ENCODE measurements around the gene FHOD3. TPM values are rescaled to one million over a fixed set of nuclear protein-coding genes. Genes with fewer than 3 reads are reported as not detected.

FHOD3 gene
- total RNA-seq, 2 donors from 2014 or later: not detected

DNA sequence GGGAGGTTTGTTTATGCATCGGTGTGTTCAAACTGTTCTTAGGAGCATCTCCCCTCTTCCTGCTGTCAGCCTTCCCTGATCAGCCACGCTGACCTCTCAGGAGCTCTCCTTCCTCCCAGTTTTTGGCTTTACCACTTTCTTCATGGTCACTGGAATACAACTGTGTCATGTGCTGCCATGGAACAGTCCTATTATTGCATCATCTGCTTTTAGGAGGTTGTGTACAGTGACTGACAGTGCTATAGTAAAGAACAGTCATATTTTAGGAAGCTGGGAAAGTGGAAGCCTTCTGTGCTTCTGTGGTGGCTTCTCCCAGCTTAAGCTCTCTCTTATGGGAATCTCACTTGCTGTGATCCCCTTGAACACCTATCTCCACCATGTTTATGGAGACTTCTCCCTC, 365.8 kb downstream of the FHOD3 start:
- H3K27ac Mint-ChIP-seq: no peak overlapping the region
- DNase-seq (ENCODE audit: low spot score) (no peak), ATAC-seq (no peak)
- no peaks in the 10 kb centered on the region for H3K4me1 Mint-ChIP-seq (ENCODE audit: low read depth in 2 of 2)
- H3K9me3 Mint-ChIP-seq: no peaks in the 10 kb centered on the region
- H3K4me3 Mint-ChIP-seq: no peak overlapping the region
- peaks cover 0 to 3% of the 10 kb centered on the region in 2 donors for H3K27me3 Mint-ChIP-seq
- H3K36me3 Mint-ChIP-seq: no peaks in the 10 kb centered on the region

- H3K4me3 Mint-ChIP-seq: no peak overlapping the region
- DNase-seq (ENCODE audit: low spot score) (no peak), ATAC-seq (peak in 1 of 2 donors; percentile 32)
- H3K4me1 Mint-ChIP-seq (ENCODE audit: low read depth in 2 of 2): no peaks in the 10 kb centered on the region
- H3K9me3 Mint-ChIP-seq: no peaks in the 10 kb centered on the region
- no peak overlapping the region for H3K27ac Mint-ChIP-seq
- H3K36me3 Mint-ChIP-seq: no peaks in the 10 kb centered on the region
- H3K27me3 Mint-ChIP-seq: peaks cover 5 to 17% of the 10 kb centered on the region in 2 donors
Observed at GRCh38 chr18:36665952-36666351, 368.4 kb downstream of the FHOD3 start.

- peaks cover 10 to 28% of the 10 kb centered on the region in 2 donors for H3K27me3 Mint-ChIP-seq
- DNase-seq (ENCODE audit: low spot score) (no peak), ATAC-seq (no peak)
- no peaks in the 10 kb centered on the region for H3K4me1 Mint-ChIP-seq (ENCODE audit: low read depth in 2 of 2)
- H3K36me3 Mint-ChIP-seq: no peaks in the 10 kb centered on the region
- H3K27ac Mint-ChIP-seq: no peak overlapping the region
- no peak overlapping the region for H3K4me3 Mint-ChIP-seq
- H3K9me3 Mint-ChIP-seq: no peaks in the 10 kb centered on the region
Observed at GRCh38 chr18:36667811-36668210, 370.3 kb downstream of the FHOD3 start.

DNA sequence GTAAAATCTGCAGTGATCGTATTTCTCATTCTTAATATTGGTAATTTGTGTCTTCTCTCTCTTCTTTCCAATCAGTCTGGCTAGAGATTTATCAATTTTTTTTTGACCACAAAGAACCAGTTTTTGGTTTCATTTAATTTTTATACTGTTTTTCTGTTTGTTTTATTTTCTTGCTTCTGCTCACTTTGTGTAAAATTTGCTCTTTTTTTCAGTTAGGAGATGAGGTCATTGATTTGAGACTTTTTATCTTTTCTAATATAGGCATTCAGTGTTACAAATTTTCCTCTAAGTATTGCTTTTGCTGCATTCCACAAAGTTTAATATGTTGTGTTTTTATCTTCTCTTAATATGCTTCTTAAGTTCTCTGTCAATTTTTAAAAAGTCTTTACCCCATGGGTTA, 370.8 kb downstream of the FHOD3 start:
- H3K9me3 Mint-ChIP-seq: no peaks in the 10 kb centered on the region
- no peak overlapping the region for H3K27ac Mint-ChIP-seq
- H3K4me3 Mint-ChIP-seq: no peak overlapping the region
- peaks cover 10 to 28% of the 10 kb centered on the region in 2 donors for H3K27me3 Mint-ChIP-seq
- no peaks in the 10 kb centered on the region for H3K4me1 Mint-ChIP-seq (ENCODE audit: low read depth in 2 of 2)
- no peaks in the 10 kb centered on the region for H3K36me3 Mint-ChIP-seq
- ATAC-seq (no peak), DNase-seq (ENCODE audit: low spot score) (no peak)

GRCh38 chr18:36672437-36673344, 375.2 kb downstream of the FHOD3 start:
- no peaks in the 10 kb centered on the region for H3K4me1 Mint-ChIP-seq (ENCODE audit: low read depth in 2 of 2)
- H3K27ac Mint-ChIP-seq: no peak overlapping the region
- DNase-seq (ENCODE audit: low spot score) (no peak), ATAC-seq (no peak)
- peaks cover 13 to 28% of the 10 kb centered on the region in 2 donors for H3K27me3 Mint-ChIP-seq
- no peaks in the 10 kb centered on the region for H3K36me3 Mint-ChIP-seq
- no peak overlapping the region for H3K4me3 Mint-ChIP-seq
- H3K9me3 Mint-ChIP-seq: no peaks in the 10 kb centered on the region

GRCh38 chr18:36673452-36673851, 375.9 kb downstream of the FHOD3 start:
- H3K4me1 Mint-ChIP-seq (ENCODE audit: low read depth in 2 of 2): no peaks in the 10 kb centered on the region
- H3K27ac Mint-ChIP-seq: no peak overlapping the region
- H3K27me3 Mint-ChIP-seq: peaks cover 13 to 27% of the 10 kb centered on the region in 2 donors
- H3K36me3 Mint-ChIP-seq: no peaks in the 10 kb centered on the region
- no peak overlapping the region for H3K4me3 Mint-ChIP-seq
- DNase-seq (ENCODE audit: low spot score): no peak
- ATAC-seq: no peak
- no peaks in the 10 kb centered on the region for H3K9me3 Mint-ChIP-seq

- no peaks in the 10 kb centered on the region for H3K4me1 Mint-ChIP-seq (ENCODE audit: low read depth in 2 of 2)
- no peaks in the 10 kb centered on the region for H3K36me3 Mint-ChIP-seq
- no peak for ATAC-seq
- H3K27ac Mint-ChIP-seq: no peak overlapping the region
- DNase-seq (ENCODE audit: low spot score): no peak
- H3K27me3 Mint-ChIP-seq: peaks cover 10 to 19% of the 10 kb centered on the region in 2 donors
- no peaks in the 10 kb centered on the region for H3K9me3 Mint-ChIP-seq
- H3K4me3 Mint-ChIP-seq: no peak overlapping the region
Observed at GRCh38 chr18:36675076-36675475, 377.6 kb downstream of the FHOD3 start.

DNA sequence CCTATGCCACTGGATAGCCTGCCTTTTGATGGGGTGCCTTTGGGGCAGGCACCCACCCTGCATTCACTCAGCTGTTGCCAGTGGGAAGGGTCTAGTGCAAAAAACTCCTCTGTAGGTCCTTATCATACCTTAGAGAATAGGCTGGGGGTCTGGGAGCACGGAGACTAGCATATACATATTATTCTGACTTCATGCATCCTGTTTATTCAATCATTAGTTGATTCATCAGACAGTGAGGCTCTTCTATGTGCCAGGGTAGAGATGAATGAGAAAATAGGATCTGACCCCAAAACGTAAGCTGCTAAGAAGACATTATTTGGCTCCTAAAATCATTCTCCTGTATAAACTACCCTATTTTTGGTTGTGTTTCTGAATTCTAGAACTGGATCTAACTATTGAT, 378.0 kb downstream of the FHOD3 start:
- peaks cover 8 to 15% of the 10 kb centered on the region in 2 donors for H3K27me3 Mint-ChIP-seq
- H3K36me3 Mint-ChIP-seq: no peaks in the 10 kb centered on the region
- DNase-seq (ENCODE audit: low spot score) (no peak), ATAC-seq (no peak)
- no peaks in the 10 kb centered on the region for H3K4me1 Mint-ChIP-seq (ENCODE audit: low read depth in 2 of 2)
- H3K9me3 Mint-ChIP-seq: no peaks in the 10 kb centered on the region
- no peak overlapping the region for H3K27ac Mint-ChIP-seq
- no peak overlapping the region for H3K4me3 Mint-ChIP-seq

DNA sequence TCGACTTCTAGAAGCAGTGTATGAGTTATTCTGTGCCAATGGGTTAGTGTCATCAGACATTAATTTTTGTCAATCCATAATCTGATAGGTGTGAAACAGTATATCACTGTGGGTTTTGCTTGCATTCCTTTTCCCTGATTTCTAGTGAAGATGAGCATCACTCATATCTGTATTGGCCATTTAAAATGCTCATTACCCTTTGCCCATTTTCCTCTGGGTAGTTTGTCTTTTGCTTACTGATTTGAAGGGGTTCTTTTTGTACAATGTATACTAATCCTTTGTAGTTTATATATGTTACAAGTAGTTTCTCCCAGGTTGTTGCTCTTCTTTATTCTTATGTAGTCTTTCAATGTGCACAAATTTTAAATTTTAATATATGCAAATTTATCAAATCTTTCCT, 379.1 kb downstream of the FHOD3 start:
- ATAC-seq (no peak), DNase-seq (ENCODE audit: low spot score) (no peak)
- peaks cover 4 to 9% of the 10 kb centered on the region in 2 donors for H3K27me3 Mint-ChIP-seq
- H3K4me1 Mint-ChIP-seq (ENCODE audit: low read depth in 2 of 2): no peaks in the 10 kb centered on the region
- H3K27ac Mint-ChIP-seq: no peak overlapping the region
- no peaks in the 10 kb centered on the region for H3K9me3 Mint-ChIP-seq
- H3K36me3 Mint-ChIP-seq: no peaks in the 10 kb centered on the region
- no peak overlapping the region for H3K4me3 Mint-ChIP-seq

DNA sequence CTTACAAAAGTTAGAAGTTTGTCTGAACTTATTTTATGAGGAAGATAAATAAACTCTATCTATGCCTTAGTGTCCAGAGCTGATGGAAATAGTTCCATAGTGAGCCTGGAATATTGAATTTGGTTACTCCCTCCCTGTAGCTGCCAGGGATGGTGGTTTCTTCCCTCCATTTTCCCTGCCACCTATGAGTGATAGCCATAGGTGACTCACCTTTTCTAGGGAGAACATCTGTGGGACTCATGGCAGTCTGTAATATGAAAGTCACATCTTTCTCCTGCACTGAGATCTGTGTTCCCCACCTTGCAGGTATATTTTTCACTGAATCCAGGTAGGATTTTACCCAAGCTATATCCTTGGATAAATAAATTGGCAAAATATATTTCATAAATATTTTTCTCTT, 382.5 kb downstream of the FHOD3 start:
- H3K27me3 Mint-ChIP-seq: peaks cover 9 to 10% of the 10 kb centered on the region in 2 donors
- no peak overlapping the region for H3K4me3 Mint-ChIP-seq
- ATAC-seq: no peak

DNA sequence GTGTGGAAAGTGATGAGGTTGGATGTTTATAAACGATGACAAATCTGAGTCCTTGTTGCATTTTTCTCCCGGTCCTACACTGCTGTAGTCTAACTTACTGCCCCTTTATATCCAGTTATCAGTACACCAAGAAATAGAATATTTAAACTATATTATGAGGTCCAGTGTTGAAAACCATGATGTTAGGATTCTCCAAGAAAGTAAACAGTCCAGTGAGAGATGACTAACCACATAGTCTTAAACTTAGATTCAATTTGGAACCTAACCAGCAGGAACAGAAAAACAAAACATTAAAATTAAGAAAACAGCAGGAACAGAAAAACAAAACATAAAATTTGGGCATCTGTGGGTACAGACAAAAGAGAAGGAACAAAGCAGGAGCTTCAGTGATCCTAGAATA, 388.1 kb downstream of the FHOD3 start:
- Mint-ChIP-seq H3K27ac (no peak overlapping the region), H3K9me3 (peaks cover 2% of the 10 kb centered on the region), H3K27me3 (peaks cover 15 to 27% of the 10 kb centered on the region in 2 donors), H3K4me3 (no peak overlapping the region), H3K36me3 (no peaks in the 10 kb centered on the region), H3K4me1 (ENCODE audit: low read depth in 2 of 2) (no peaks in the 10 kb centered on the region)
- ATAC-seq (no peak), DNase-seq (ENCODE audit: low spot score) (no peak)

More for the DNA sequence above, 382.5 kb downstream of the FHOD3 start:
- Mint-ChIP-seq H3K9me3 (peaks cover 2% of the 10 kb centered on the region), H3K4me1 (ENCODE audit: low read depth in 2 of 2) (no peaks in the 10 kb centered on the region), H3K36me3 (no peaks in the 10 kb centered on the region), H3K27ac (no peak overlapping the region)
- no peak for DNase-seq (ENCODE audit: low spot score)

DNA sequence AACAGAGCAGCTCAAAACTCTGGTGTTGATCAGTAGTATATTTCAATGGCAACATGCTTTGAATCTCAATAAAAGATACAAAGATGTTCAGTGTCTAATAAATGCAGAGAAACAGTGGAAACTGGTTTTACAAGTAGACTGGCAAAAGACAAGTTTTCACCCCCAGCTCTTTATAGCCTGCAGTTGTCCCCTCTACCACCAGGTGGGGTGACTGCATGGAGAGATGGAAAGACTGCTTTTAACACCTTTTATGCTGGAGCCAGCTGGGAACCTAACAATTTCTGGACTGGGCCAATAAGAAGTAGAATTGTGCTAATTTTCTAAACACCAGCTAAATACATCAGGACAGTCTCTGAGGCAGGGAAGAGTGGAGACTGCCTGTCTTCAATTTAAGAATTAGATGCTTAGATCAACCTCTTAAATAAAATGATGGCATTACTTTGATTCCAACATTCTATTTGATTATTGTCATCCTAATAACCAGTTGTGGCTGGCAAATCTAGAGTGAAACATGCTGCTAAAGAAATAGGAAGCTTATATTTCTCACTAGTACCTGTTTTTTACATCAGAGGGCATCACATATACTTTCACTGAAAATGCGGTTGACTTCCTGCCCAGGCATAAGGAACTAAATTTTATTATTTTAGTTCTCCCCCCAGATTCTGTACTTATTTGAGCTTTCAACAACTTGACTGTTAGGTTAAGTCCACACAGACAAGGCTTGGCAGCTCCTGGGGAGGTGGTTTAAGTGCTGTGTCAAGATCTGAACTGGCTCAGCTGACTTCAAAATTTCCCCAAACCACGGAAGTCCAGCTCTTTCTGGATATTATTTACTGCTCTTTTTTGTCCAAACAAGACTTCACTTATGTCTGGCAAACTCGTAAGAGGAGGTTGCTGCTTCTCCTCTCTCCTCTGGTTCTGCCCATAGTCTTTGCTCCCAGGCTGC, 390.8 kb downstream of the FHOD3 start:
- DNase-seq (ENCODE audit: low spot score) (no peak), ATAC-seq (no peak)
- Mint-ChIP-seq H3K9me3 (peaks cover 2% of the 10 kb centered on the region), H3K4me1 (ENCODE audit: low read depth in 2 of 2) (no peaks in the 10 kb centered on the region), H3K4me3 (no peak overlapping the region), H3K27ac (no peak overlapping the region), H3K36me3 (no peaks in the 10 kb centered on the region), H3K27me3 (peaks cover 8 to 24% of the 10 kb centered on the region in 2 donors)

GRCh38 chr18:36692371-36692770, 394.9 kb downstream of the FHOD3 start:
- Mint-ChIP-seq H3K4me3 (no peak overlapping the region), H3K4me1 (ENCODE audit: low read depth in 2 of 2) (no peaks in the 10 kb centered on the region), H3K27me3 (peaks cover 11 to 16% of the 10 kb centered on the region in 2 donors), H3K9me3 (no peaks in the 10 kb centered on the region), H3K27ac (no peak overlapping the region), H3K36me3 (no peaks in the 10 kb centered on the region)
- no peak for DNase-seq (ENCODE audit: low spot score)
- no peak for ATAC-seq

- Mint-ChIP-seq H3K9me3 (no peaks in the 10 kb centered on the region), H3K4me3 (no peak overlapping the region), H3K27ac (no peak overlapping the region), H3K4me1 (ENCODE audit: low read depth in 2 of 2) (no peaks in the 10 kb centered on the region), H3K36me3 (no peaks in the 10 kb centered on the region), H3K27me3 (peaks cover 11 to 16% of the 10 kb centered on the region in 2 donors)
- ATAC-seq (peak in 1 of 2 donors; percentile 7), DNase-seq (ENCODE audit: low spot score) (no peak)
Observed at GRCh38 chr18:36692921-36693332, 395.4 kb downstream of the FHOD3 start.

Data from natural killer cell treated with Interleukin-12 subunit alpha and Interleukin-12 subunit beta and Interleukin-15 and Interleukin-18, amount 100 ng/mL, for 72 hours (primary cell).